ENCODE results near the gene RPP40.

DNA sequence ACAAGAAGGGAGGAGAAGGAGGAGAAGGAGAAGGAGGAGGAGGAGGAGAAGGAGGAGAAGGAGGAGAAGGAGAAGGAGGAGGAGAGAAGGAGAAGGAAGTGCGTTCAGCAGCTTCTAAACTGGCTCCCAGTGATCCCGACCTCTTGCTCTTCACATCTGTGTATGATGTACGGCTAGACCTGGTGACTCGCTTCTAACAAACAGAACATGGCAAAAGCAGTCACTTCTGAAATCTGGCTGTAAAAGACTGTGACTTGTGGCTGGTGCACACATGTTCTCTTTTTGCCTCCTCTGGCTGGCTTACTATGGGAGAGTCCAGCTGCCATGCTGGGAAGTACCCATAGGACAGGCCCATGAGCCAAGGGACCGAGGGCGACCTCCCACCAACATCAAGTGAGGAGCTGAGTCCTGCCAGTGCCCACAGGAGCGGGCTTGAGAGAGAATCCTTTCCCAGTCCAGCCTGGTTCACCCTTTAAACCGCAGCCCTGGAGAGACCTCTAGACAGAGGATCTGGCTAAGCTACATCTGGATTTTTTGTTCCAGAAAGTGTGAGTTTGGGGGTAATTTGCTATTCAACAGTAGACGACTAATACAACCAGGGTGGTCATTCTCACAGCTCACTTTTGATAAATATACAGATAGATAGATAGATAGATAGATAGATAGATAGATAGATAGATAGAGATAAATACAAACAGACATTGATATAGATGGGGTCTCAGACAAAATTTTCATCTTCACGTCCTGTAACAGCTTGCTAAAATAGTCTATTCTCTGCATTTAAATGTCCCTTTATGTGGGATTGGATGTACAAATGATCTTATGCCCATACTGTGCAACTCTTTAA, 42.3 kb downstream of the RPP40 start:
- TF ChIP-seq FOXM1 (IDR thresholded peaks at IDR 0.05; ENCODE audit: borderline replicate concordance) (no peak), HDGF (IDR thresholded peaks at IDR 0.05; ENCODE audit: borderline replicate concordance) (no peak), ELF4 (IDR thresholded peaks at IDR 0.05) (no peak), TARDBP (IDR thresholded peaks at IDR 0.05) (no peak), FOXA1 (IDR thresholded peaks at IDR 0.05) (no peak), SUZ12 (IDR thresholded peaks at IDR 0.05) (no peak), ZNF384 (IDR thresholded peaks at IDR 0.05) (no peak), NFRKB (IDR thresholded peaks at IDR 0.05) (no peak)
- TF ChIP-seq, protein P1, sequence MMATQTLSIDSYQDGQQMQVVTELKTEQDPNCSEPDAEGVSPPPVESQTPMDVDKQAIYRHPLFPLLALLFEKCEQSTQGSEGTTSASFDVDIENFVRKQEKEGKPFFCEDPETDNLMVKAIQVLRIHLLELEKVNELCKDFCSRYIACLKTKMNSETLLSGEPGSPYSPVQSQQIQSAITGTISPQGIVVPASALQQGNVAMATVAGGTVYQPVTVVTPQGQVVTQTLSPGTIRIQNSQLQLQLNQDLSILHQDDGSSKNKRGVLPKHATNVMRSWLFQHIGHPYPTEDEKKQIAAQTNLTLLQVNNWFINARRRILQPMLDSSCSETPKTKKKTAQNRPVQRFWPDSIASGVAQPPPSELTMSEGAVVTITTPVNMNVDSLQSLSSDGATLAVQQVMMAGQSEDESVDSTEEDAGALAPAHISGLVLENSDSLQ (IDR thresholded peaks at IDR 0.05): no peak

All from HEK293T (cell line).